Bronchus fibroblast of lung (primary cell): ENCODE measurements around the gene RAVER1. TPM values are rescaled to one million over a fixed set of nuclear protein-coding genes. Genes with fewer than 3 reads are reported as not detected.

Experiments
- total RNA-seq: library from RNA; depleted of rRNA; stranded (reverse); fragments of >200 nt; gene quantifications from 2 replicates; pipeline ENCODE4 v1.2.3, GENCODE V29; 2015

The RAVER1 gene, protein sequence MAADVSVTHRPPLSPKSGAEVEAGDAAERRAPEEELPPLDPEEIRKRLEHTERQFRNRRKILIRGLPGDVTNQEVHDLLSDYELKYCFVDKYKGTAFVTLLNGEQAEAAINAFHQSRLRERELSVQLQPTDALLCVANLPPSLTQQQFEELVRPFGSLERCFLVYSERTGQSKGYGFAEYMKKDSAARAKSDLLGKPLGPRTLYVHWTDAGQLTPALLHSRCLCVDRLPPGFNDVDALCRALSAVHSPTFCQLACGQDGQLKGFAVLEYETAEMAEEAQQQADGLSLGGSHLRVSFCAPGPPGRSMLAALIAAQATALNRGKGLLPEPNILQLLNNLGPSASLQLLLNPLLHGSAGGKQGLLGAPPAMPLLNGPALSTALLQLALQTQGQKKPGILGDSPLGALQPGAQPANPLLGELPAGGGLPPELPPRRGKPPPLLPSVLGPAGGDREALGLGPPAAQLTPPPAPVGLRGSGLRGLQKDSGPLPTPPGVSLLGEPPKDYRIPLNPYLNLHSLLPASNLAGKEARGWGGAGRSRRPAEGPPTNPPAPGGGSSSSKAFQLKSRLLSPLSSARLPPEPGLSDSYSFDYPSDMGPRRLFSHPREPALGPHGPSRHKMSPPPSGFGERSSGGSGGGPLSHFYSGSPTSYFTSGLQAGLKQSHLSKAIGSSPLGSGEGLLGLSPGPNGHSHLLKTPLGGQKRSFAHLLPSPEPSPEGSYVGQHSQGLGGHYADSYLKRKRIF
- total RNA-seq: 28.7 and 32.1 TPM in 2 replicates

DNA sequence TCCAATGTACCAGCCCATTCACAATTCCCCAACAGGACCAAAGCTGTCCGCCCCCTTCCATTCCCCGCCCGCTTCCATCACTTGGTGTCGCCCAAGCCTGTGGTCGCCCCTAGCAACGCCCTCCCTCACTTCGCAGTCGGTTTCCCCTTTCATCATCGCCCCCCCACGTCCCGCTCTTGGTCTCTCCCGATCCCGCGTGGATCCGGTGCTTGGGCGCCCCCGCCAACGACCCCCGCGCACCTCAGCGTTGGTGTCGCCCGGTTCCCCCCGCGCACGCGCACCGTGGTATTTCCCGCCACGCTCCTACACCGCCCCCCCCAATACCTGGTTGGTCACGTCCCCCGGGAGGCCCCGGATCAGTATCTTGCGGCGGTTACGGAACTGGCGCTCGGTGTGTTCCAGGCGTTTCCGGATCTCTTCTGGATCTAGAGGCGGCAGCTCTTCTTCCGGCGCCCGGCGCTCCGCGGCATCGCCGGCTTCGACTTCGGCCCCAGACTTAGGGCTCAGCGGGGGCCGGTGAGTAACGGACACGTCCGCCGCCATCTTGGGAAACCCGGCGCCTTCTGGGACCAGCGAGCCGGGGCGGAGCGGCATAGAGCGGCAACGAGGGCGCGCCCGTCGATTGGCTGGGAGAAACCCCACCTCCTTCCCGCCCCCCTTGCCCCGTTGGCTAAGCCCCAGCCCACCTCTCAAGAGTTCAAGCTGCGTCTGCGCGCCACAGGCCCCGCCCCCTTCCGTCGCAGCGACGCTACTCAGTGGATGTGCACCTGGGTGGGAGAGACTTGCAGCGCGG lies at the start of gene RAVER1:
TSS of gene RAVER1 (minus strand) at position 565 of the 793 bp plus-strand sequence. CDS start at position 543, 22 bp downstream.

DNA sequence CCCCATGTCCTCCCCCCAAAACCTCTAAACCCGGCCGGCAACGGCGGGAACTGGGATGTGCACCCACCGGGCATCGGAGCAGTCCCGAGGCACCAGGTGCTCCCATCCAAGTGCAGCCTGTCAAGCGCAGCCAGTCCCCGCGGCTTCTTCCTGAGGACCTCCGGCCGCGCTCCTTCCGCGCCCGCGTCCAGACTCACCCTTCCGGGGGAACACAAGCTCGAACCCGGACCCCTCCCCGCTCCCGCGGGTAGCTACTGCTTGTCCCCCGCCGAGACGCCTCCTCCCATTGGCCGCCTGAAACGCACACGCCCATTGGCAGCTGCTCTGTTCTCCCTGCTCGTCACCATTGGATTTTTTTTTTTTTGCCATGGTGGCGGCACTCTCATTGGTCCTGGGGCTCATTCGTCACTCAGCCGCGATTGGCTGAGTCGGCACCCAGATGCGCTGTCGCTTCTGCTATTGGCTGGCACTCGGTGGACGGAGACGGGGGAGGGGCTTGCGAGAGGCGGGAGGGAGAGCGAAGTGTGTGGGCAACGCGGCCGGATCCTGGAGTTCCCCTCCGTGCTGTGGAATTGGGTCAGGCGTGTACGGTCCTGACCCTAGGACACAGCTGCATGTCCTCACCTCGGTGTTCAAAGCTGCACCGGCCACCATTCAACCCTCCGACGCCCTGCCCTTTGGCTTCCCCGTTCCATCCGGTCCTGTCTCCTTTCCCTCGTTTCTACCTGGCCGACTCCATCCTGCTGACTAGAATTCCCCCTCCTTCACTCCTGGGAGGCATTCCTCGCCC lies 47.2 kb upstream of the RAVER1 start, which contains the start of gene TYK2:
TSS of gene TYK2 (minus strand) at position 260 of the 790 bp plus-strand sequence. CDS start 2,166 bp downstream, outside the sequence.

DNA sequence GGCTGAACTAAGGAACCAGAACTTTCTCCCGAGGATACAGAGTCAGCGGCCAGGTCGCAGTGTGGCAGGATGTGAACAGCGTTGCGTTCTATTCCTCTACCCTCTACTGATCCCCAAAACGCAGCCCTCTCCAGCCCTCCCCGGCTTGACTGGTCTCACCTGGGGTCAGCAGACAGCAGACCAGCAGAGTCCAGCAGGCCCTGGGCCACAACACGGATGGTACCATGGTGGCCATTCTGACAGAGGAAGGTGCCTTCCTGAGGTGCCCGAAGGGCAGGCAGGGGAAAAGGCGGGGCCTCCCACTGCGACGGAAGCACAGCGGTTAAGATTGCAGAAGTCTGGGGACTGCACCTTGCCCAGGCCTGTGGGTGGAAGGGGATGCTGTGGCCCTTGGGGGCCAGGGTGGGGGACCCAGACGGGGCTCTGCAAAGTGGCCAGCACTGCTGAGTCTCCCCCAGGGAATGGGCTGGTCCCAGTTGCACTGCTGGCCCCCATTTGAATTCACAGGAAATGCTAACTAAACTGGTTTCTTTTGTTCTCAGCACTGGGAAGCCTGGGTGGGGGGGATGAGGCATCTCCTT lies 6.1 kb upstream of the RAVER1 start, which contains the start of gene ICAM3:
TSS of gene ICAM3 (minus strand) at position 245 of the 581 bp plus-strand sequence. CDS start at position 235, 10 bp downstream.

DNA sequence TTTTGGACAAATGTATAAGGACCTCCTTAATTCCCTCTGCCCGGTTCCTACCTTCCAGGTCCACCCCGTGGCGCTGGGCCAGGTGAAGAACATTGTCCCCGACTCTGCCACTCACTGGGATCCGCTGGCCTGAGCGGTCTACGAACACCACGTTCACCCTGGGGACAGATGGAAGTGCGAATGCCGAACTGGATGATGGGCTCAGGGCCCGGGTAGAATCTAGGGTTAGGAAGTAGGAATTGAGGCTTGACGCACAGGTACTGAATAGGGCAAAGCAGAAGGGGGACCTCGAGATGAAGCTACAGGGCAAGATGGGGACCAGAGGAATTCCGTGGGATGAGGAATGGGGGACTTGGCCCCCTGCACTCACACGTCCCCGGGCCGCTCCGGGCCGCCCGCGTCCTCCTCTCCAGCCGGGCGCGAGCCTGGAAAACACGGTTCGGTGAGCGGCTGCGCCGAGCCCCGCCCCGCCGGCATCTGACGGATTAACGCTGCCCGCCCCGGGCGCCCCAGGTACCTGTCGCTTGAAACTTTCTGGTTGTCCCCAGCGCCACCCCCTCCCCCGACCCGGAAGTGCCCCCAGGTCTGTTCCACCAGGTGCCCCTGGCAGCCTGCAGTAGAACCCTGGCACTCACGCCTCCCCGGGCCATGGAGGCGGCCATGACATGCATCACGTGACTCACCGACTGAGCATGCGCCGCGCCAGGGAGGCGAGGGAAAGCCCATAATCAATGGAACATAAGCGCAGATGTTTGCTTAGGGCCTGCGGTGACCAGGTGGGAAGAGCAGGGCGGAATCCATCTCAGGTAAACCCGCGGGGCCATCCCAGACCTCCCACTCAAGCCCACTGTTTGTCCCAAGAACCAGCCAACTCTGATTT lies 17.8 kb downstream of the RAVER1 start, which contains the start of gene FDX2:
TSS of gene FDX2 (minus strand) at position 681 of the 880 bp plus-strand sequence. CDS start at position 662, 19 bp downstream.

DNA sequence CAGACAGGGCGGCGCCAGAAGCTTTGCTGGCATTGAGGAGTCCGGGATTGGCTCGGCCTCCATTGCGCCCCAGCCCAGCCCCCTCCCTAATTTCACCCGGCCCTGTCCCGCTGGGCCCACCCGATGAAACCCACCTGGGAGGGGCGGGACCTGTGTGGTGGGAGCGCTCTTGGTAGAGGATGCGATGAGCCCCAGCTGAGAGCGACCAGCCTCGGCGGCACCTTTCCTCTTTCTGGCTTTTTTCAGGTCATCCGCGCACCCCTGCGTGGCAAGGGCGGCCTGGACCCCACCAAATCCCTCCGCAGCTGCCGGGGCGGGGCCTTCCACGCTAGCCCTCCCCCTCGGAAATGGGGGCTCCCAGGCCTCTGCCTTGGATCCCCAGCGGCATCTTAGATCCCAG lies 23.9 kb downstream of the RAVER1 start, which contains the start of gene ZGLP1:
TSS of gene ZGLP1 (minus strand) at position 393 of the 400 bp plus-strand sequence.

DNA sequence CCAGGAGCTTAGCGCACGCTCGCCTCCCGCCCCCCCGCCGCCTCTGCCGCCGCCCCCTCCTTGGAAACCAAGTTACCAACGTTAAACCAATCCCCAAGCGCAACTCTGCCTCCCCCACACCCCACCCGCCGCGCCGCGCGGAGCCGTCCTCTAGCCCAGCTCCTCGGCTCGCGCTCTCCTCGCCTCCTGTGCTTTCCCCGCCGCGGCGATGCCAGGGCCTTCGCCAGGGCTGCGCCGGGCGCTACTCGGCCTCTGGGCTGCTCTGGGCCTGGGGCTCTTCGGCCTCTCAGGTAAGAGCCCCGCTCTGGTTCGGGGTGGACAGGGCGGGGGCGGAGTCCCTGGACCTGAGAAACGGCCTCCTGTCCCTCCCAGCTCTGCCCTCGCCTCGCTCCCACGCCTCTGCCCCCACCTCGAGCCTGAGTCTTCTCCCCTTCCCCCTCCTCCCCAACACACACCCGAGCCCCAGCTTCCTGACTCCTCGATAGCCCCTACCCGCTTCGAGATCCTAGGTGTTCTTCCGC lies 43.4 kb downstream of the RAVER1 start, which contains the start of gene ICAM5:
TSS of gene ICAM5 (plus strand) at position 117 of the 521 bp plus-strand sequence. CDS start at position 209, 92 bp downstream.

DNA sequence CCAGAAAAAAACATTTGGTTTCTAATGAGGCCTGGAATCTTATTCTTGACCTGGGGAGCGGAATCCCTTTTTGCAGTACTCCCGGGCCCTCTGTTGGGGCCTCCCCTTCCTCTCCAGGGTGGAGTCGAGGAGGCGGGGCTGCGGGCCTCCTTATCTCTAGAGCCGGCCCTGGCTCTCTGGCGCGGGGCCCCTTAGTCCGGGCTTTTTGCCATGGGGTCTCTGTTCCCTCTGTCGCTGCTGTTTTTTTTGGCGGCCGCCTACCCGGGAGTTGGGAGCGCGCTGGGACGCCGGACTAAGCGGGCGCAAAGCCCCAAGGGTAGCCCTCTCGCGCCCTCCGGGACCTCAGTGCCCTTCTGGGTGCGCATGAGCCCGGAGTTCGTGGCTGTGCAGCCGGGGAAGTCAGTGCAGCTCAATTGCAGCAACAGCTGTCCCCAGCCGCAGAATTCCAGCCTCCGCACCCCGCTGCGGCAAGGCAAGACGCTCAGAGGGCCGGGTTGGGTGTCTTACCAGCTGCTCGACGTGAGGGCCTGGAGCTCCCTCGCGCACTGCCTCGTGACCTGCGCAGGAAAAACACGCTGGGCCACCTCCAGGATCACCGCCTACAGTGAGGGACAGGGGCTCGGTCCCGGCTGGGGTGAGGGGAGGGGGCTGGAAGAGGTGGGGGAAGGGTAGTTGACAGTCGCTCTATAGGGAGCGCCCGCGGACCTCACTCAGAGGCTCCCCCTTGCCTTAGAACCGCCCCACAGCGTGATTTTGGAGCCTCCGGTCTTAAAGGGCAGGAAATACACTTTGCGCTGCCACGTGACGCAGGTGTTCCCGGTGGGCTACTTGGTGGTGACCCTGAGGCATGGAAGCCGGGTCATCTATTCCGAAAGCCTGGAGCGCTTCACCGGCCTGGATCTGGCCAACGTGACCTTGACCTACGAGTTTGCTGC lies 46.3 kb downstream of the RAVER1 start, which contains the start of gene ICAM4:
TSS of gene ICAM4 (plus strand) at position 153 of the 935 bp plus-strand sequence. CDS start at position 211, 58 bp downstream.

DNA sequence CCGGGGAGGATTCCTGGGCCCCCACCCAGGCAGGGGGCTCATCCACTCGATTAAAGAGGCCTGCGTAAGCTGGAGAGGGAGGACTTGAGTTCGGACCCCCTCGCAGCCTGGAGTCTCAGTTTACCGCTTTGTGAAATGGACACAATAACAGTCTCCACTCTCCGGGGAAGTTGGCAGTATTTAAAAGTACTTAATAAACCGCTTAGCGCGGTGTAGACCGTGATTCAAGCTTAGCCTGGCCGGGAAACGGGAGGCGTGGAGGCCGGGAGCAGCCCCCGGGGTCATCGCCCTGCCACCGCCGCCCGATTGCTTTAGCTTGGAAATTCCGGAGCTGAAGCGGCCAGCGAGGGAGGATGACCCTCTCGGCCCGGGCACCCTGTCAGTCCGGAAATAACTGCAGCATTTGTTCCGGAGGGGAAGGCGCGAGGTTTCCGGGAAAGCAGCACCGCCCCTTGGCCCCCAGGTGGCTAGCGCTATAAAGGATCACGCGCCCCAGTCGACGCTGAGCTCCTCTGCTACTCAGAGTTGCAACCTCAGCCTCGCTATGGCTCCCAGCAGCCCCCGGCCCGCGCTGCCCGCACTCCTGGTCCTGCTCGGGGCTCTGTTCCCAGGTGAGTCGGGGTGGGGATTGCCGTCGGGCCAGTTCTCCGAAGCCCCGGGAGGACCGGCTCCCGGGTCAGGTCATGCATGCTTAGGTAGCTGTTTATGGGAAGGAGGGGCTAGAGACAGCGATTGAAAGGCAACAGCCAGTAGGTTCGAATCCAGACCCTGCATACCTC lies 62.5 kb downstream of the RAVER1 start, which contains the start of gene ICAM1:
TSS of gene ICAM1 (plus strand) at position 505 of the 779 bp plus-strand sequence. CDS start at position 545, 40 bp downstream.

Other genes with a start within 250 kb of the RAVER1 start
- gene SHFL, start 247.2 kb downstream of the RAVER1 start, total RNA-seq: 10.7 and 11.4 TPM in 2 replicates
- gene ANGPTL6, start 230.9 kb downstream of the RAVER1 start, total RNA-seq: not detected in 2 replicates
- gene PPAN, start 227.2 kb downstream of the RAVER1 start, total RNA-seq: 33.3 and 39.4 TPM in 2 replicates
- gene P2RY11, start 221.8 kb downstream of the RAVER1 start, total RNA-seq: 0.50 and 1.2 TPM in 2 replicates
- gene EIF3G, start 213.6 kb downstream of the RAVER1 start, total RNA-seq: 309 and 314 TPM in 2 replicates
- 119 and 123 TPM in 2 replicates for gene DNMT1, start 138.6 kb downstream of the RAVER1 start, total RNA-seq
- gene S1PR2, start 102.2 kb downstream of the RAVER1 start, total RNA-seq: 14.1 and 14.8 TPM in 2 replicates
- 116 and 127 TPM in 2 replicates for gene MRPL4, start 81.3 kb downstream of the RAVER1 start, total RNA-seq
- 13.2 and 13.6 TPM in 2 replicates for gene ICAM1, start 62.4 kb downstream of the RAVER1 start, total RNA-seq
- 3.9 and 4.6 TPM in 2 replicates for gene ICAM4, start 46.6 kb downstream of the RAVER1 start, total RNA-seq
- 2.9 and 3.6 TPM in 2 replicates for gene ICAM5, start 43.6 kb downstream of the RAVER1 start, total RNA-seq
- 0.59 and 0.67 TPM in 2 replicates for gene ZGLP1, start 23.7 kb downstream of the RAVER1 start, total RNA-seq
- 26.9 and 33.8 TPM in 2 replicates for gene FDX2, start 17.5 kb downstream of the RAVER1 start, total RNA-seq
- 6.9 and 9.8 TPM in 2 replicates for gene ICAM3, start 6.1 kb upstream of the RAVER1 start, total RNA-seq
- 95.3 and 129 TPM in 2 replicates for gene TYK2, start 47.0 kb upstream of the RAVER1 start, total RNA-seq
- gene CDC37, start 70.0 kb upstream of the RAVER1 start, total RNA-seq: 195 and 209 TPM in 2 replicates
- 3.4 and 4.8 TPM in 2 replicates for gene PDE4A, start 87.0 kb upstream of the RAVER1 start, total RNA-seq
- gene KEAP1, start 169.8 kb upstream of the RAVER1 start, total RNA-seq: 48.6 and 58.3 TPM in 2 replicates
- gene S1PR5, start 183.9 kb upstream of the RAVER1 start, total RNA-seq: not detected in 2 replicates
- gene ATG4D, start 210.4 kb upstream of the RAVER1 start, total RNA-seq: 18.3 and 25.1 TPM in 2 replicates
- gene KRI1, start 232.5 kb upstream of the RAVER1 start, total RNA-seq: 11.6 and 12.9 TPM in 2 replicates
- gene CDKN2D, start 235.4 kb upstream of the RAVER1 start, total RNA-seq: 8.6 and 11.8 TPM in 2 replicates